ENCODE measurements around the gene LIPK.
"Not testable (repeated sequence)": the region's sequence is repeated elsewhere in the genome, so short reads cannot be mapped to it uniquely, and the experiment has no call there.

The LIPK gene, protein sequence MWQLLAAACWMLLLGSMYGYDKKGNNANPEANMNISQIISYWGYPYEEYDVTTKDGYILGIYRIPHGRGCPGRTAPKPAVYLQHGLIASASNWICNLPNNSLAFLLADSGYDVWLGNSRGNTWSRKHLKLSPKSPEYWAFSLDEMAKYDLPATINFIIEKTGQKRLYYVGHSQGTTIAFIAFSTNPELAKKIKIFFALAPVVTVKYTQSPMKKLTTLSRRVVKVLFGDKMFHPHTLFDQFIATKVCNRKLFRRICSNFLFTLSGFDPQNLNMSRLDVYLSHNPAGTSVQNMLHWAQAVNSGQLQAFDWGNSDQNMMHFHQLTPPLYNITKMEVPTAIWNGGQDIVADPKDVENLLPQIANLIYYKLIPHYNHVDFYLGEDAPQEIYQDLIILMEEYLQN

GRCh38 chr10:88705958-88706357 lies at the start of gene LIPK:
LIPK (plus strand) TSS chr10:88706249; CDS start chr10:88724544, 18,295 bp downstream.
- DNase-seq (ENCODE audit: low spot score) = no peak

DNA sequence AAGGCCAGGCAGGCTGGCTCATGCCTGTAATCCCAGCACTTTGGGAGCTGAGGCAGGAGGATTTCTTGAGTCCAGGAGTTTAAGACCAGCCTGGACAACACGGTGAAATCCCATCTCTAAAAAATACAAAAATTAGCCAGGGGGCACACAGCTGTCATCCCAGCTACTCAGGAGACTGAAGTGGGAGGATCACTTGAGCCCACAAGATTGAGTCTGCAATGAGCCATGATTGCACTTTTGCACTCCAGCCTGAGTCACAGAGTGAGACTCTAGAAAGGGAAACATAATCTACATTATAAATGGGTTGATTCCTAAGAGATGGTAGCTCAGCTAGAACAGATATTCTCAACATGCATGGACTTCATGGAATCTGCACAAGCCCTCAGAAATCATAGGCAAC lies 48.1 kb upstream of the LIPK start:
- no peak for DNase-seq (ENCODE audit: low spot score)

GRCh38 chr10:88659725-88660597 lies 46.1 kb upstream of the LIPK start:
- no peak for DNase-seq (ENCODE audit: low spot score)

GRCh38 chr10:88660598-88660884 lies 45.5 kb upstream of the LIPK start:
- DNase-seq (ENCODE audit: low spot score) = no peak

GRCh38 chr10:88661018-88661417 lies 45.0 kb upstream of the LIPK start:
- no peak for DNase-seq (ENCODE audit: low spot score)

DNA sequence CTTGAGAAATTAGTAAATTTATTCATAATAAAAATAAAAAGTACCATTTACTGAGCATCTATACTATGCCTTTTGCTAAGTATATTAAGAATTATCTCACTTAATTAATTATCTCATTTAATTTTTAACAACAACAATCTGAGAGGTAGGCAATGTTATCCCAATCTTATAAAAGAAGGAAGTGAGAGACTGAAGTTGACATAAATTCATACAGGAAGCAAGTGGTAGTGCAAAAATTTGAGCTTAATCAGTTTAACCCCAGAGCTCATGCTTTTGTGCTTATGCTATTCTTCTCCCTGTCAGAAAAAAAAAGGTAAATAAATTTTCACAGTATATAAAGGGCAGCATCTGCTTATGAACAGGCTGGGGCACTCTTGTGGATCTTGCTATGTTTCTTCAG lies 44.5 kb upstream of the LIPK start:
- DNase-seq (ENCODE audit: low spot score) = no peak

GRCh38 chr10:88663153-88663552 lies 42.9 kb upstream of the LIPK start:
- not testable (repeated sequence) for DNase-seq (ENCODE audit: low spot score)

- no peak for DNase-seq (ENCODE audit: low spot score)
Observed at GRCh38 chr10:88664142-88664541, 41.9 kb upstream of the LIPK start, which contains the start of gene LIPF. LIPF (plus strand) TSS chr10:88664442; CDS start chr10:88667298, 2,856 bp downstream.

DNA sequence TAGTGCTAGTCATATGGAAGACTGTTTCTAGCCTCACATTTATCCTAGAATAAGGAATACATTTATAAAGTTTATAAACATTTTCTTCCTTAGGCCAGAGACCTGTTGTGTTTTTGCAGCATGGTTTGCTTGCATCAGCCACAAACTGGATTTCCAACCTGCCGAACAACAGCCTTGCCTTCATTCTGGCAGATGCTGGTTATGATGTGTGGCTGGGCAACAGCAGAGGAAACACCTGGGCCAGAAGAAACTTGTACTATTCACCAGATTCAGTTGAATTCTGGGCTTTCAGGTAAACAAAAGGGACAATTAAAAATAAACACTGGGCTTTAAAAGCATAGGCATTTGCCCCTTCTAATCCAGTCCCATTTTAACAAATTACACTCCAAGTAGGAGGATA lies 37.6 kb upstream of the LIPK start:
- no peak for DNase-seq (ENCODE audit: low spot score)

GRCh38 chr10:88670497-88670896 lies 35.6 kb upstream of the LIPK start:
- DNase-seq (ENCODE audit: low spot score) = no peak

DNA sequence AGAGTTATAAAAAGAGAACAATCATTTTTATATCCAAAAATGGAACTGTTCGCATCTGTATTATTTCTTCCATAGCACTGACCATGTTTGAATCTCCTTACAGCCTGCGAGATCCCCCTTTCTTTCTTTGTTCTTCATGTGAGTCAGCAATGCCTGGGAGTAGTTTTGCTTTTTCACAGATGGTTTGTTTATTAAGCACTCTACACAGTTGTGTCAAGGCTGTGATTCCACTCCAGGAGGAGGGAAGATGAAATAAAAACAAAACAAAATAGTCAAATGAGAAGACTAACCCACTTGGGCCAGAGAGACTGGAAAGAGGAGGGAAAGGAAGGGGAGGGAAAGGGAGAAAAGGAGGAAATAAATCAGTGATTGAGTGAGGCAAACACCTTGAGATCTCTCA lies 34.0 kb upstream of the LIPK start:
- DNase-seq (ENCODE audit: low spot score) = no peak

- DNase-seq (ENCODE audit: low spot score) = no peak
Observed at GRCh38 chr10:88676283-88677060, 29.6 kb upstream of the LIPK start.

DNA sequence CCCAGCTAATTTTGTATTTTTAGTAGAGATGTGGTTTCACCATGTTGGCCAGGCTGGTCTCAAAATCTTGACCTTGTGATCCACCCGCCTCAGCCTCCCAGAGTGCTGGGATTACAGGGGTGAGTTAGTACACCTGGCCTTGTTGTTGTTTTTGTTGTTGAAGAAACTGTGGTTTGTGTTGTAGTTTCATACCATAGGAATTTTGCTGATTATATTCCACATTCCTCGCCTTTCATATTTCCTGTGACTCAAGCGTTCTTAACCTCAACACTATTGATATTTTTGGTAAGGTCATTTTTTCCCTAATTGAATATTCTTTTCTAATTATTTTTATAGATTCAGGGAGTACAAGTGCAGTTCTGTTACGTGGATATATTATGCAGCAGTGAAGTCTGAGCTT lies 25.1 kb upstream of the LIPK start:
- no peak for DNase-seq (ENCODE audit: low spot score)

GRCh38 chr10:88682491-88682890 lies 23.6 kb upstream of the LIPK start:
- no peak for DNase-seq (ENCODE audit: low spot score)

- DNase-seq (ENCODE audit: low spot score) = no peak
Observed at GRCh38 chr10:88687853-88688467, 18.1 kb upstream of the LIPK start.

- DNase-seq (ENCODE audit: low spot score) = no peak
Observed at GRCh38 chr10:88689366-88689765, 16.7 kb upstream of the LIPK start.

- peak; percentile 1 for DNase-seq (ENCODE audit: low spot score)
Observed at GRCh38 chr10:88693392-88694020, 12.5 kb upstream of the LIPK start.

- no peak for DNase-seq (ENCODE audit: low spot score)
Observed at GRCh38 chr10:88702848-88703597, 3.0 kb upstream of the LIPK start.

GRCh38 chr10:88707429-88708155 lies 1.5 kb downstream of the LIPK start:
- no peak for DNase-seq (ENCODE audit: low spot score)

DNA sequence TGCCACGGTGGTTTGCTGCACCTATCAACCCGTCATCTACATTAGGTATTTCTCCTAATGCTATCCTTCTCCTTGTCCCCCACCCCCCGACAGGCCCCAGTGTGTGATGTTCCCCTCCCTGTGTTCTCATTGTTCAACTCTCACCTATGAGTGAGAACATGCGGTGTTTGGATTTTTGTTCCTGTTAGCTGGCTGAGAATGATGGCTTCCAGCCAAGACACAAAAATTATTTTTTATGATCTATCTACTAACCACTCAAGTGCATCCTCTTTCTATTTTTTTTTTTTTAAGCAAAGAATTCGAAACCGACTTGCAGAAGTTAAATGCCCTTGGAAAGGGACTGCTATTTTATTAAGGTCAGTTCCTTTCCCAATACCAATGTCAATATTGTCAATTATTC lies 3.3 kb downstream of the LIPK start:
- not testable (repeated sequence) for DNase-seq (ENCODE audit: low spot score)
